Activated T-helper 9 cell treated with anti-CD3 and anti-CD28 coated beads, Interleukin-2, amount 50 U/mL, for 16 hours (primary cell): Measurements from ENCODE around the gene MOV10.
A peak's percentile ranks its signal among the peaks of the same experiment; 100 is the strongest.

ENCODE experiments used
- DNase-seq: peaks from one replicate; pipeline ENCODE4 v3.0.0-alpha.2; 2020; ENCODE audit warnings: low read depth

MOV10 gene

GRCh38 chr1:112674986-112675727 lies 698 bp downstream of the MOV10 start:
- DNase-seq, result peak; percentile 37

GRCh38 chr1:112675728-112676381 lies 1.4 kb downstream of the MOV10 start:
- DNase-seq, result no peak

- DNase-seq, result no peak
Measured at GRCh38 chr1:112676543-112676942, 2.1 kb downstream of the MOV10 start.

GRCh38 chr1:112677501-112677900 lies 3.0 kb downstream of the MOV10 start:
- DNase-seq, result no peak

- no peak for DNase-seq
Measured at GRCh38 chr1:112678605-112679004, 4.1 kb downstream of the MOV10 start.

GRCh38 chr1:112685913-112686312 lies 11.5 kb downstream of the MOV10 start:
- no peak for DNase-seq

- DNase-seq, result no peak
Measured at GRCh38 chr1:112686417-112686816, 12.0 kb downstream of the MOV10 start.

GRCh38 chr1:112686835-112687234 lies 12.4 kb downstream of the MOV10 start:
- DNase-seq, result no peak

- no peak for DNase-seq
Measured at GRCh38 chr1:112687361-112687760, 12.9 kb downstream of the MOV10 start.

- no peak for DNase-seq
Measured at GRCh38 chr1:112687785-112688496, 13.5 kb downstream of the MOV10 start.

- no peak for DNase-seq
Measured at GRCh38 chr1:112688781-112689193, 14.3 kb downstream of the MOV10 start.

- no peak for DNase-seq
Measured at GRCh38 chr1:112689196-112689841, 14.9 kb downstream of the MOV10 start.

GRCh38 chr1:112689842-112690237 lies 15.4 kb downstream of the MOV10 start:
- no peak for DNase-seq

- no peak for DNase-seq
Measured at GRCh38 chr1:112692681-112693080, 18.2 kb downstream of the MOV10 start.

GRCh38 chr1:112693821-112694220 lies 19.4 kb downstream of the MOV10 start:
- no peak for DNase-seq

- DNase-seq, result no peak
Measured at GRCh38 chr1:112694363-112694929, 20.0 kb downstream of the MOV10 start.

GRCh38 chr1:112695276-112695675 lies 20.8 kb downstream of the MOV10 start:
- DNase-seq, result no peak

GRCh38 chr1:112696578-112697314 lies 22.3 kb downstream of the MOV10 start:
- no peak for DNase-seq

GRCh38 chr1:112697781-112698201 lies 23.3 kb downstream of the MOV10 start:
- no peak for DNase-seq

GRCh38 chr1:112698366-112699310 lies 24.2 kb downstream of the MOV10 start:
- no peak for DNase-seq
